WTC11 (cell line): ENCODE data around the gene CDC42EP2. TPM values are rescaled to one million over a fixed set of nuclear protein-coding genes. Genes with fewer than 3 reads are reported as not detected.

Experiments used
- ATAC-seq: fragments of 200-7000 bp; cut with Tn5 transposase; 2 replicates; pipeline ENCODE4 v1.10.0; 2021; ENCODE audit warnings: mild to moderate bottlenecking, moderate library complexity
- CTCF ChIA-PET: fragments of 300-600 bp; sonication (Branson Sonifier 250); formaldehyde crosslinking; loops from one replicate; lab custom pipeline; 2021; ENCODE audit warnings: antibody characterized with exemption; lab: Charles Lee
- POLR2A ChIA-PET: fragments of 350-600 bp; sonication (Branson Sonifier 250); formaldehyde crosslinking; loops from one replicate; lab custom pipeline; 2021; ENCODE audit warnings: antibody characterized with exemption; lab: Charles Lee
- DNase-seq: peaks from one replicate; pipeline ENCODE4 v3.0.0; 2021; ENCODE audit warnings: low spot score
- H3K27ac Mint-ChIP-seq: 2 replicates; pipeline ENCODE4 v1.8.0; 2021; ENCODE audit warnings: mixed read lengths
- H3K27me3 Mint-ChIP-seq: 2 replicates; pipeline ENCODE4 v1.8.0; 2021; ENCODE audit warnings: low read depth, mild to moderate bottlenecking, moderate library complexity, mixed read lengths
- H3K36me3 Mint-ChIP-seq: 2 replicates; pipeline ENCODE4 v1.8.0; 2021; ENCODE audit warnings: mixed read lengths
- H3K4me1 Mint-ChIP-seq: 2 replicates; pipeline ENCODE4 v1.8.0; 2022; ENCODE audit warnings: mixed read lengths
- H3K4me3 Mint-ChIP-seq: 2 replicates; pipeline ENCODE4 v1.8.0; 2021; ENCODE audit warnings: mild to moderate bottlenecking, moderate library complexity, mixed read lengths
- H3K9me3 Mint-ChIP-seq: 2 replicates; pipeline ENCODE4 v1.8.0; 2021; ENCODE audit warnings: mixed read lengths
- NFE2L1 ChIP-seq: sonication (generic); formaldehyde crosslinking; IDR thresholded peaks from 2 replicates; pipeline ENCODE4 v1.8.1; 2023; ENCODE audit warnings: missing genetic modification reagents
- NFYB ChIP-seq: sonication (generic); formaldehyde crosslinking; conservative IDR thresholded peaks from 2 replicates; pipeline ENCODE4 v1.8.0; 2022; ENCODE audit warnings: low read depth, missing genetic modification reagents
- NR1H2 ChIP-seq: sonication (generic); formaldehyde crosslinking; IDR thresholded peaks from 2 replicates; pipeline ENCODE4 v1.9.0; 2021; ENCODE audit warnings: mild to moderate bottlenecking, moderate library complexity, missing genetic modification reagents
- TCF7 ChIP-seq: sonication (generic); formaldehyde crosslinking; IDR thresholded peaks from 2 replicates; pipeline ENCODE4 v1.8.0; 2022; ENCODE audit warnings: mild to moderate bottlenecking, low read depth, missing genetic modification reagents, moderate library complexity
- TEAD4 ChIP-seq: sonication (generic); formaldehyde crosslinking; IDR thresholded peaks from 2 replicates; pipeline ENCODE4 v1.8.0; 2022; ENCODE audit warnings: mild to moderate bottlenecking, missing genetic modification reagents
- ZNF138 ChIP-seq: sonication (generic); formaldehyde crosslinking; conservative IDR thresholded peaks from 2 replicates; pipeline ENCODE4 v1.8.1; 2022; ENCODE audit warnings: mild to moderate bottlenecking, moderate library complexity, missing genetic modification reagents
- ZNF532 ChIP-seq: fragments of 250-450 bp; sonication (Bioruptor Pico); IDR thresholded peaks from 2 replicates; pipeline ENCODE4 v1.9.0; 2021; ENCODE audit warnings: mild to moderate bottlenecking, borderline replicate concordance
- total RNA-seq: library from RNA; stranded (reverse); gene quantifications from 3 replicates; pipeline ENCODE4 v1.2.3, GENCODE V29; 2021
- TF ChIP-seq, protein P1 (sequence below): sonication (generic); formaldehyde crosslinking; IDR thresholded peaks from 2 replicates; pipeline ENCODE4 v1.8.0; 2022; ENCODE audit warnings: mild to moderate bottlenecking, missing genetic modification reagents
- TF ChIP-seq, protein P2 (sequence below): sonication (generic); formaldehyde crosslinking; IDR thresholded peaks from 2 replicates; pipeline ENCODE4 v1.8.1; 2023; ENCODE audit warnings: mild to moderate bottlenecking, missing genetic modification reagents, moderate library complexity
- TF ChIP-seq, protein P3 (sequence below): sonication (generic); formaldehyde crosslinking; IDR thresholded peaks from 2 replicates; pipeline ENCODE4 v1.8.1; 2022; ENCODE audit warnings: mild to moderate bottlenecking, missing genetic modification reagents, moderate library complexity, borderline replicate concordance

The CDC42EP2 gene
- total RNA-seq, 1 experiment from 2014 or later: 11.0 TPM

GRCh38 chr11:65355013-65355775 is 40.5 kb downstream of the CDC42EP2 start:
- DNase-seq: peak; percentile 60
- no peaks in the 10 kb centered on the region for H3K9me3 Mint-ChIP-seq
- ChIA-PET POLR2A (interaction anchor here (0.6 to 2.7 kb wide), 7 partner anchors 22 to 162 kb away, joined by 3 to 8 read pairs (median 4); partner anchors contain the start of gene DPF2), CTCF (interaction anchor here (0.5 to 3.2 kb wide), 15 partner anchors 22 to 287 kb away, joined by 3 to 18 read pairs (median 3); partner anchors contain the start of genes CAPN1, CDC42EP2, DPF2 and FAM89B)
- ATAC-seq: peak; percentile 6
- peaks cover 16% of the 10 kb centered on the region for H3K4me1 Mint-ChIP-seq
- TF ChIP-seq, protein P1, sequence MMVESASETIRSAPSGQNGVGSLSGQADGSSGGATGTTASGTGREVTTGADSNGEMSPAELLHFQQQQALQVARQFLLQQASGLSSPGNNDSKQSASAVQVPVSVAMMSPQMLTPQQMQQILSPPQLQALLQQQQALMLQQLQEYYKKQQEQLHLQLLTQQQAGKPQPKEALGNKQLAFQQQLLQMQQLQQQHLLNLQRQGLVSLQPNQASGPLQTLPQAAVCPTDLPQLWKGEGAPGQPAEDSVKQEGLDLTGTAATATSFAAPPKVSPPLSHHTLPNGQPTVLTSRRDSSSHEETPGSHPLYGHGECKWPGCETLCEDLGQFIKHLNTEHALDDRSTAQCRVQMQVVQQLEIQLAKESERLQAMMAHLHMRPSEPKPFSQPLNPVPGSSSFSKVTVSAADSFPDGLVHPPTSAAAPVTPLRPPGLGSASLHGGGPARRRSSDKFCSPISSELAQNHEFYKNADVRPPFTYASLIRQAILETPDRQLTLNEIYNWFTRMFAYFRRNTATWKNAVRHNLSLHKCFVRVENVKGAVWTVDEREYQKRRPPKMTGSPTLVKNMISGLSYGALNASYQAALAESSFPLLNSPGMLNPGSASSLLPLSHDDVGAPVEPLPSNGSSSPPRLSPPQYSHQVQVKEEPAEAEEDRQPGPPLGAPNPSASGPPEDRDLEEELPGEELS: no peak
- TF ChIP-seq TEAD4 (CRISPR knock-in tag) (no peak), NR1H2 (no peak), NFE2L1 (CRISPR knock-in tag) (0 out of 2 replicates have a peak, but pooled peaks have one; percentile 22)
- TF ChIP-seq, protein P2, sequence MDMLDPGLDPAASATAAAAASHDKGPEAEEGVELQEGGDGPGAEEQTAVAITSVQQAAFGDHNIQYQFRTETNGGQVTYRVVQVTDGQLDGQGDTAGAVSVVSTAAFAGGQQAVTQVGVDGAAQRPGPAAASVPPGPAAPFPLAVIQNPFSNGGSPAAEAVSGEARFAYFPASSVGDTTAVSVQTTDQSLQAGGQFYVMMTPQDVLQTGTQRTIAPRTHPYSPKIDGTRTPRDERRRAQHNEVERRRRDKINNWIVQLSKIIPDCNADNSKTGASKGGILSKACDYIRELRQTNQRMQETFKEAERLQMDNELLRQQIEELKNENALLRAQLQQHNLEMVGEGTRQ (CRISPR knock-in tag): 0 out of 2 replicates have a peak, but pooled peaks have one; percentile 3
- H3K4me3 Mint-ChIP-seq: peak overlapping the region; percentile 81
- peaks cover 30% of the 10 kb centered on the region for H3K27me3 Mint-ChIP-seq
- peaks cover 16% of the 10 kb centered on the region for H3K36me3 Mint-ChIP-seq
- no peak overlapping the region for H3K27ac Mint-ChIP-seq

DNA sequence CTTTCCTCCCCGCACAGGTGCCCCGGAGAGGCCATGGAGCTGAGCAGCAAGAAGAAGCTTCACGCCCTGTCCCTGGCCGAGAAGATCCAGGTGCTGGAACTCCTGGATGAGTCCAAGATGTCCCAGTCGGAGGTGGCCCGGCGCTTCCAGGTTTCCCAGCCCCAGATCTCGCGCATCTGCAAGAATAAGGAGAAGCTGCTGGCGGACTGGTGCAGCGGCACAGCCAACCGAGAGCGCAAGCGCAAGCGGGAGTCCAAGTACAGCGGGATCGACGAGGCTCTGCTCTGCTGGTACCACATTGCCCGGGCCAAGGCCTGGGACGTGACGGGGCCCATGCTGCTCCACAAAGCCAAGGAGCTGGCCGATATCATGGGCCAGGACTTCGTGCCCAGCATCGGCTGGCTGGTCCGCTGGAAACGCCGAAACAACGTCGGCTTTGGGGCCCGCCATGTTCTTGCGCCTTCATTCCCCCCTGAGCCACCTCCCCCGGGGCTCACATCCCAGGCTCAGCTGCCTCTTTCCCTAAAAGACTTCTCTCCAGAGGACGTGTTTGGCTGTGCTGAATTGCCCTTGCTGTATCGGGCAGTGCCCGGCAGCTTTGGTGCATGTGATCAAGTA is 41.2 kb downstream of the CDC42EP2 start:
- Mint-ChIP-seq H3K36me3 (peaks cover 14% of the 10 kb centered on the region), H3K27me3 (peaks cover 30% of the 10 kb centered on the region), H3K4me3 (peak overlapping the region; percentile 81), H3K9me3 (no peaks in the 10 kb centered on the region), H3K4me1 (peaks cover 16% of the 10 kb centered on the region), H3K27ac (no peak overlapping the region)
- ChIA-PET CTCF (interaction anchor here (0.5 to 3.2 kb wide), 18 partner anchors 22 to 287 kb away, joined by 3 to 18 read pairs (median 4); partner anchors contain the start of genes CAPN1, CDC42EP2, DPF2 and FAM89B), POLR2A (interaction anchor here (0.6 to 2.7 kb wide), 6 partner anchors 23 to 162 kb away, joined by 3 to 8 read pairs (median 4); partner anchors contain the start of gene DPF2)
- TF ChIP-seq, protein P1: 0 out of 2 replicates have a peak, but pooled peaks have one; percentile 37
- no peak for TF ChIP-seq ZNF532 (CRISPR knock-in tag)
- ATAC-seq (no peak), DNase-seq (peak; percentile 42)

GRCh38 chr11:65356394-65356972 is 41.8 kb downstream of the CDC42EP2 start:
- peaks cover 30% of the 10 kb centered on the region for H3K27me3 Mint-ChIP-seq

More at GRCh38 chr11:65356394-65356972, 41.8 kb downstream of the CDC42EP2 start:
- Mint-ChIP-seq H3K4me1 (peaks cover 16% of the 10 kb centered on the region), H3K4me3 (peak overlapping the region; percentile 81), H3K9me3 (no peaks in the 10 kb centered on the region), H3K36me3 (peaks cover 11% of the 10 kb centered on the region), H3K27ac (no peak overlapping the region)
- DNase-seq: no peak
- CTCF ChIA-PET: interaction anchor here (0.8 to 3.2 kb wide), 13 partner anchors 23 to 214 kb away, joined by 3 to 18 read pairs (median 4); partner anchors contain the start of genes CDC42EP2, DPF2 and ZNRD2
- ATAC-seq: no peak
- TF ChIP-seq, protein P3, sequence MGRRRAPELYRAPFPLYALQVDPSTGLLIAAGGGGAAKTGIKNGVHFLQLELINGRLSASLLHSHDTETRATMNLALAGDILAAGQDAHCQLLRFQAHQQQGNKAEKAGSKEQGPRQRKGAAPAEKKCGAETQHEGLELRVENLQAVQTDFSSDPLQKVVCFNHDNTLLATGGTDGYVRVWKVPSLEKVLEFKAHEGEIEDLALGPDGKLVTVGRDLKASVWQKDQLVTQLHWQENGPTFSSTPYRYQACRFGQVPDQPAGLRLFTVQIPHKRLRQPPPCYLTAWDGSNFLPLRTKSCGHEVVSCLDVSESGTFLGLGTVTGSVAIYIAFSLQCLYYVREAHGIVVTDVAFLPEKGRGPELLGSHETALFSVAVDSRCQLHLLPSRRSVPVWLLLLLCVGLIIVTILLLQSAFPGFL: no peak
- no peak for TF ChIP-seq NFYB (CRISPR knock-in tag)
- TF ChIP-seq ZNF138 (CRISPR knock-in tag): no peak
- no peak for TF ChIP-seq TCF7 (CRISPR knock-in tag)
- POLR2A ChIA-PET: interaction anchor here (1.1 to 2.7 kb wide), 4 partner anchors 23 to 144 kb away, joined by 4 to 8 read pairs (median 4); partner anchors contain the start of gene DPF2
